Right lung (tissue), 5 donors: Measurements from ENCODE around the gene RREB1. TPM values are rescaled to one million over a fixed set of nuclear protein-coding genes. Genes with fewer than 3 reads are reported as not detected.

Source experiments
- DNase-seq, 2 donors: peaks; one replicate each; pipeline ENCODE4 v3.0.0-alpha.2; 2013
- polyA plus RNA-seq, 5 donors: library from polyadenylated mRNA; unstranded; fragments of 120-200 nt; gene quantifications; one replicate each; pipeline versions ENCODE4 v1.2.1 to v1.2.3, GENCODE V29; 2013; ENCODE audit warnings: inconsistent platforms in 1 of 5, low replicate concordance in 1 of 5; ENCODE audit not compliant: insufficient read length in 5 of 5, insufficient read depth in 1 of 5

RREB1 gene
- polyA plus RNA-seq, 5 donors = 22.1 to 27.4 (median 24.3) TPM

DNA sequence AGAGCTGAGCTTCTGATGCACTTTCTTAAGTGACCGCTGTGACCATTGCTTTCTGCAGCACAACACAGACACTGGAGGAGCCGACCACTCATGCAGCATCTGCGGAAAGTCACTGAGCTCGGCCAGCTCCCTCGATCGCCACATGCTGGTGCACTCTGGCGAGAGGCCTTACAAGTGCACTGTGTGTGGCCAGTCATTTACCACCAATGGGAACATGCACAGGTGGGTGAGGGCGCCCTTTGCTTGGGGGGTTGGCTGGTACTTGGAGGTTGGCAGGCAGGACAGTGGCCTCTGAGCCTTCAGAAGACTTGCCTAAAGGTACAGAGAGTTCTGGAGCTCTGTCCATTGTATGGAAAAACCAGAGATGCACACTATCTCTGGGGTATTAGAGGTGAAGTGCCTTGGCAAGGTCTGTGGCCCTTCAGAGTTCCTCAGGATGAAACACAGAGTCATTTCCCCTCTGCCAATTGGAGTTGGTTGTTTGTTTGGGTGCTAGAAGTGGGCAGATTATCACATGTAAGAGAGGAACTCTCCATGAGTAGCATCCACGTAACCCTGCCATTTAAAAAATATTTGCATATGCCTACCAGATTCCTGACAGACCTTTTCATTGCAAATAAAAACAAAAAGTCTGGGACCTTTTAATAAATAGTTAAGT is 81.5 kb downstream of the RREB1 start:
- no peak for DNase-seq

DNA sequence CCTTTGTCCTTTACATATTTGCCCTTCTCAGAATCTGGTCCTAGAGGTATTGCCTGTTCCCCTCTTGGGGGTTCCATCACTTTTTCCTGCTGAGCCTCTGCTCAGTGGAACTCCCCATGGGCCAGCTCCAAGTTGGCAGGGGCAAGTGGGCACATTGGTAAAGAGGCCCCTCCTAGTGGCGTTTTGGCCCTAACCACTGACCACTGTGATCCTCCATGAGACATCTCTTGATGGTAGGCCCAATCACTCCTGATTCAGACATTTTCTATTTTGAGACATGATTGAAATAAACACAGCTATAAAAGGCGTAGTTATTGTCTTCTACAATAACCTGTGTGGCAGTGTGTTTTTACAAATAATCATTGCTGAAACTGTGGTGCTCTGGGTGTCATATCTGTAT is 83.0 kb downstream of the RREB1 start:
- no peak for DNase-seq

DNA sequence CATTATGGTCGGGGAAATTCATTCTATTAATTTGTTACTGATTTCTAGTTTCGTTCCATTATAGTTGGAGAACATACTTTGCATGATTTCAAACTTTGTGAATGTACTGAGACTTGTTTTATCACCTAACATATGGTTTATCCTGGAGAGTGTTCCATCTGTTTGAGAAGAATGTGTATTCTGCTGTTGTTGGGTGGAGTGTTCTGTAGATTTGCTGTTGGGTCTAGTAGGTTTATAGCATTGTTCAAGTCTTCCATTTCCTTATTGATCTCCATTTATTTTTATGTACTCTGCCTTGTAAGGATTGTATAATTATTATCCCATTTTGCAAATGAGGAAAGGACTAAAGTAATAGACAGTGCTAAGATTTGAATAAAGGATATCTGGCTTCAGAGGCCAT is 85.4 kb downstream of the RREB1 start:
- DNase-seq = no peak

DNA sequence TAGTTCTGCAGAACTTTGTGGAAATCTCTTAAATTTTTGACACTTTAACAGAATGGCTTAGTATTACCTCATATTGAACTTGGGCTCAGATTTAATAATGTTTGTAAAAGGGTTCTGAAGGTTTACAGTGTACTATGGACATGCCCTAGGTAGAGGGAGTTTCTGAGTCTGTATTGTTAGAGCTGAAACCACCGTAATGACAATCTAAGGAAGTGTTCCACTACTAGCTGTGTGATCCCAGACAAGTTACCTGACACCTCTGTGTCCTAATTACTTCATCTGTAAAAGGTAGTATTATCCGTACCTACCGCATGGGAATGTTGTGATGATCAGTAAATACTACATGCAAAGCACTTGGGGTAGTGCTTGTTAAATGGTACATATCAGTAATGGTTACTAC is 86.9 kb downstream of the RREB1 start:
- DNase-seq = no peak

DNA sequence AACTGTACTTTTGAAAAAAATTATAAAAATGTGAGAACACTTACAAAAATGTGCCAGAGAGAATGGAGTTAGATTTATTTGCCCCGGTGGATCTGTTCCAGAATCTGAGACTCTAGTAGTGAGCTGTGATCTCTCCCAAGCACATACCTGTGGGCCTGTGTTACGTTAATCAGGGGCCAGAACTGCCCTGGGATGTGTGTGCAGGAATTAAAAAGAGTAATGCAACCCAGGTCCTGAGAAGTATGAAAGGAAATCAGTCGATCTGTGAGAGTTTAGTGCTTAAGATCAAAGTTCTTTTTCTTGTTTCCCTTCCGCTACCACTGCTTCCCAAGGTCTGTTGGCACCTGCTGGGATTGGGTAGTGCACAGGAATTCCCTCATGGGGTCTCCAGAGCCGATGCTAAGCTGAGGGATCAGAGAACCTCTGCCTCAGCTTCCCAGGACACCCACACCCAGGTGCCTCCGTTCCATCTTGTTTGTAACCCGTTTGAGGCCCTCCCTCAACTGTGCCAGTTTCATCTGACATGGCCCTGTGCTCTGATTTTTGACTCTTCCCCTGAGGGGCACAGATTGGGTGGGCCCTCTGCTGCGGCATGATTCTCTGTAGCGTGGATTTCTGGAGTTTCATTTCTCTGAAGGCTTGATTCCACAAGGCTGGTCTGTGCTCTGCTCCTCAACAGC is 87.7 kb downstream of the RREB1 start:
- DNase-seq = no peak

DNA sequence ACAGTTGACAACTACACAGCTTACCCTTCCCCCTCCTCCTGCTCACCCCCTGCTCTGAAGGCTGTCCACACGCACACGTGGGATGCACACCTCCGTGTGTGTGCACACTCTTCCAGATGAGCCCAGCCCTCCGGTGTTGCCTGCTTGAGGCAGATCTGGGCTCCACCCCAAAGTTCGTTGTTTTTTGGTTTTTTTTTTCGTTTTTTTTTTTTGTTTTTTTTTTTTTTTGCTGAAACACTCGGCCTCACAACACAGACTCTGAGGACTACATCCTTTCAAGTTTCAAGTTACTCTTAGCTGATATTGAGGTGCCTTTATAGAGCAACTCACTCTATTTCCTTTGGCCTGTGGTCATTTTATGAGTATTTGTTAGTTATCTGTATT is 88.2 kb downstream of the RREB1 start:
- DNase-seq = no peak

DNA sequence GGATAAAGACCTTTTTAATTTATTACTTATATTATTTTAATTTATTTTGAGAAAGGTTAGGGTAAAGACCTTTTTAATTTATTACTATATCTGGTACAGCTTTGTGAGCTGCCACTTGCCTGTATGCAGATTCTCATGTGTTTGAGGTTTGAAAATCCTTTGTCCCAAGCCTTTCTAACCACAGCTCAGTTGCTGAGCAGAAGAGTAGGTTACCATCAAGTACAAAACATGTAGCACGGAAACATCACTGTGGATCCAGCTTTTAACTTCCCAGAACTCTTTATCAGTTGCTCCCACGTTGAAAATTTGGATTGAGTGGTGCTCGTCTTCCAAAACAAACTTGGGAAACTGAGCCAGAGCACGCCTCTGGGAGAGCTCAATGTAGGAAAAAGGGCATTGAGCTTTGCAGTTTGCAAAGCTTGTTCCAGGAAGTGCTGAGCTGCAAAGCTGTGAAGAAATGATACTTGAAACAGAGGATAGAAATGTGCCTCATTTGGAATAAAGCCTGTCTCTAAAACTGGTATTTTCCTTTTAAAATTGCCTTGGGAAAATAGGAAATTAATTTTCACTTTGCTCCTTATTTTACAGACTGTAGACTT is 89.0 kb downstream of the RREB1 start:
- no peak for DNase-seq

DNA sequence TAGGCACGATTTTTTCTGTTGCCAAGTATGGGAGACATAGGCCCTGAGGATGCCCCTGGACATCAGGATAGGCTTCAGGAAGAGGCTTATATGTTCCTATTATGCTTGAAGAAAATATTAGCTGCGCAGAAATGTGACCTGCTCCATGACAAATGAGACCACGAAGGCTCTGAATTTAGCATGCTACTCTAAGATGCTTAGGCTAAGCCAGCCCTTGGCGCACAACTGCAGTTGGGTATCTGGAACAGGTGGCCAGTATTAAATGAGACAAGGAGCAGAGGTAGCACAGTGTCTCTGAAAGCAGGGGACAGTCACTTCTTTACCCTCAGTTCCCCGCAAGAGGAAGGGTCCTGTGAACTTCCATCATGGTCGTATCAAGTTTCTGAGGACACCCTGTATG is 90.0 kb downstream of the RREB1 start:
- no peak for DNase-seq

DNA sequence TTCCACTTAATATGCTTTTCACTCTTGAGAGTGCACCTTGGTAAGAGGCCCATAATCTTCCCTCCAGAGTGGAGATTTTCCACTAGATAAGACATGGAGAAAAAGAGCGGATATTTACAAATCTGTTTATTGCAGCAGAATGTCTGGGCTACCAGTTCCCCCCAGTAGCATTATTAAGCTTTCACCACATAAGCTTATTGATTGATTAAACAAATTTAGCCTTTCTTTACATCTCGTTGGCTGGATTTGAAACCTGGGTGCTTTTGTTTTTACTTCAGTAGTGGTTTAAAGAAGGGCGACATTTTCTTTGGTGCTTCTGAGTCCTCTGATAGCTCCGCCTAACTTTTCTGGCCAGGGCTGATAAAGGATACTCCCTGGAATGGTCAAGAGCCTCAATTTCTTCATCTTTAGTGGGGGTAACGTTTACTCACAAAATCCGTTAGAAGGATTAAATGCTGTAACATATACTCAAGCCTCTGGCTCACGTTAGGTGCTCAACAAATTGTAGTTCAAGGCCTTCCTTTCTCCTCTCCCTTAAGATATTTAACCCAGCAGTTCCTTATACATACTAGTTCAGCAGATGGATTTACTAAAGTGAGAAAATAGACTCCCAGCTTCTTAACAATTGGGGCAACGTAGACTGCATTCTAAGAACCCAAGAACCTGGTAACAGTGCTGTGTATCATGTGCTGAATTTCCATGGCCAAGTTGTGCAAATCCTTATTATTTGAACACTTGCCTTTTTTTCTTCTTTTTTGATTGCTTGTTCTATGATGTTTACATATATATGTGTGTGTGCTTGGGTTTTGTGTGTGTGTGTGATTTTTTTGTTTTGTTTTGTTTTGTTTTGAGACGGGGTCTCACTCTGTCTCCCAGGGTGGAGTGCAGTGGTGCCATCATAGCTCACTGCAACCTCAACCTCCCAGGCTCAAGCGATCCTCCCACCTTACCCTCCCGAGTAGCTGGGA is 91.4 kb downstream of the RREB1 start:
- no peak for DNase-seq

DNA sequence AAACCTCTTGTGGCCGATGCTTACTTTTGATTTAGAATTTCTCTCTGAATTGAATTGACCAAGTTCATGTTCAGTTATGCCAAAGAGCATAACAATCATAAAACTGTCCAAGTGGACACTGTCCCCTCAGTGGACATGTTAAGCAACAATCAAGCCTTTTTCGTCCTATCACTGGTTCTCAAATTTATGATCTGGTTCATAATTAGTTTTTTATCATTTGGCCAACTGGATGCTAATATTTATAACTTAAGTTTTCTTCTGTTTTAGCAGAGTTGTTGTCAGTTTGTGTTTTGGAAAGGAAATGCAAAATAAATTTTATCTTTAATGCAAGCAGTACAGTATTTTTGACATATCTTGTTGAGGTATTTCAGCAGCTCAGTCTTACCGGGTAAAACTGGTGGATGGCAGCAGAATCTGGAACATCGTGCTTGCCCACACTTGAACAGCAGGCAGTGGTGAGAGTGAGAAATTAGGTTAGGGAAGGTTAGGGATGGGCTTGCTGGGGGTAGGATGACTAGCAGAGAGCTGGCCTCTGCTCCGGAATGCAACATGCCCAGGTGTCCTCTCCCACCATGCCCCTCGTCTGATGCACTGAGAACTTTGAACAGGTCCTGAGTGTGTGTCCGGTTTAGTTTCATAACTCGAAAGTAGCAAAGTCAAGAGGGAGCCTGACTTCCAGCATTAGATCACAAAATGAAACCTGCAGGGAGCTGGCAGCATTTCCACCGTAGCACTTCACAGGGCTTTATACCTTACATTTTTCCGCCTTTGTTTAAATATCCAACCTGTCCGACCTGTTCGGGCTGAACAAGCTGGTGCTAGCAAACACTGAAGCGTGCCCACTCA is 93.1 kb downstream of the RREB1 start:
- DNase-seq = peak; percentile 72 to 78

DNA sequence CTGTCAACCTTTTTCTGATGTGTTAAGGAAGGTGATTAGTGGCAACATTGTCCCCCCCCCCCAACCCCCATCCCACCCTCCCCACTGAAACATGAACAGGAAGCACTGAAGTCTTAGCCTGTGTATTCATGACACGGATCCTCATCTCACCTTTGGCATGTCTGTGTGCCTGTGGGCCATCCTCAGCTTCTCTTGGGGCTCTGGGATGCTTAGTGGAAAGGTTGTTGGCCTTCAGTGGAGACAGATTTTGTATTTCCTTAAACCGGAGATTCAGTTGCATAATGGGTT is 93.6 kb downstream of the RREB1 start:
- DNase-seq = no peak

DNA sequence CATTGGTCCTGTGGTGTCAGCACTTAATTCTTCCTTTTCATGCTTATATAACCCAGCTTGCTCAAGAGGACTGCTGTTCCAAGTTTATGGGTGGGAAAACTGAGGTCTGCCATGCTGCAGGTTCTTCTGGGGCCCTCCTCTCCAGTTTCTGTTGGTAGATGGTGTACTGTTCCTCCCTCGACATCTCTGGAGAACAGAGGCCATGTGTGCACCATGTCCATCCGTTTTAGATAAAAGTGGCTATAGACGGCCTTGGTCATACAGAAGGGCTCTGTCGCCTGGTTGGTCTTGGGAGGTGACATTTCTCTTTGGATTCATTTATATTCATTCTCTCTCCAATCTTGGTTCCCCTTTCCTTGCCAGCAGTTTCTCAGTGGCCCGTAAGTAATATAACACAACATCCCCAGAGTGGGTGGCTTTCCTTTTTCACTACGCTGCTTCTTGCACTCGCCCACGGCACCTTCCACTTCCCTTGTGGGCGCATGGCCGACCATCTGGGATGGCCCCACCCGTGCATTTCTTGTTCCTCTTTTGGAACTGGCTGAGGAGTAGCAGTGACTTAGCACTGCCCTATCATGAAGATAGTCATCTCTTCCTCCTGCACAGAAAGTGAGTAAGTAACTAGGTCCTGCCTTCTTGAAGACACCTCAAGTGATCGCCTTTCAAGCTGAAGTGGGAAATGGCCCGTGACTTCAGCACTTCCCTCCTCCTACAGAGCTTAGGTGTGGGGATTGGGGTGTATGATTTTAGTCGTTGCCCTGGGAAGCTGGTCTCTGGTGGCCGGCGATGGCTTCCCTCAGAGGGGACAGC is 94.2 kb downstream of the RREB1 start:
- no peak for DNase-seq

DNA sequence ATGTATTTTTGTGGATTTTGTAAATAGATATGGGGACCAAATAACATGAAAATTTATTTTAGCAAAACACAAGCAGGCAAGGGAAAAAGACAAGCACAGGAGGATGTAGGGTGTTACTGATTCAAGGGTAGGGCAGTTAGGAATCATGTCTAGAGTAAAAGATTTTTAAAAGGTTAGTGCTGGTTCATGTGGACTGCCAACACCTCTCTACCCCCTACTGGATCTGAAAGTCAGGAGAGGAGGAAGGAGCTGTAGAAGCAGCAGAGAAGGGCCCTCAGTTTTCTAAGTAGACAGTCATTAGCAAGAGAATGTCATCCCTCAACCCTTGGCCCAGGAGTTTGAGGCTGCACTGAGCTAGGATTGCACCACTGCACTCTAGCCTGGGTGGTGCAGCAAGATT is 95.2 kb downstream of the RREB1 start:
- DNase-seq = no peak

DNA sequence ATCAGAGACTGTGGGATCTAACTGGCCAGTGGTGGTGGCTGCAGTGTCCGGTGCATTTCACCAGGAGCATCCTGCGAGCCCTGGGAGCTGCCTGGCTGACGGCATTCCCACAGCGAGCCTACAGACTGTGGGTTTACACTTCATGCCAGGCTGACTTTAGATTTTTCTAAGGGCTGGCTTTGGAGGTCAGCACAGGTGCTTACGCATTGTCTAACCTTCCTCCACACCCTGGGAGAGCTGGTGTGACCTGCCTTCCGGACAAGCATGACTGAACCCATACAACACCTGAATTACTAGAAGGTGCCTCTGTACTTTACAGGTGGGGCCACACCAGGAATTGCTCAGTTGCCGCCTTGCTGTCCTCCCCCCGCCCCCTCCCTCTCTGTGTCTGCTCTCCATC is 96.2 kb downstream of the RREB1 start:
- DNase-seq = no peak

DNA sequence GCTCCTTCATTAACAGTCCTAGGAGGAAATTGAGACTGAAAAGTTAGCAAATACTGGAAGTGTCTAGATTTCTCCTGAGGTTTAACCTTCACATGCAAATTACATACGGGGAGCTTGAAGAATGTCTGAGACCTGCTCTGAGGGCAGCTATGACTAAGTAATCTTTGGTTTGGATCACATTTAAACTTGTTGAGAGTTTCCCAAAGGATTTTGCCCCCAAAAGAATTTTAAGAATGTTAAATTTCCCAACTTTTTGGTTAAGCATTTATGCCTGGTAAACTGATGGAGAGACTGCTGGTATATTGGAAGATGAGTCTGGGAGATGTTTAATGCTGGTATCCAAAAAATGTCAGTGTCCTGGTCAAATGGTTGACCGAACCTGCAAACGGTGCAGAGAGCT is 97.0 kb downstream of the RREB1 start:
- DNase-seq = no peak

DNA sequence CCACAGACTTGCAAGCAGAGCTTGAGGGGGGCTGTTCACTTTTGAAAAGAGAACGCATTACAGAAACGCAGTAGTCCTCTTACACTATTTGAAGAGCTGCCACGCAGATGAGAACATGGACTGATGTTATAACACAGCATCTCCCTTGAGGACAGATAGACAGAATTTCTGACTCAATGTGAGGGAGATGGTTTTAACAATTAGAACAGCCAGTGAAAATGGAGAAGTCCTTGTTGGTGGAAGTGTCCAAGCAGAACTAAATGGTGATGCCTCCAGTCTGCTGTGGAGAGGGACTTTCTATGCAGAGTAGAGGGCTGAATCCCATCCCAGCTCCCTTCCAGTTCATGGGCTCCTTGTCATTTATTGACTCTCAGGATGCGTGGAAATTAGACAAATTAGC is 100.0 kb downstream of the RREB1 start:
- DNase-seq = no peak

DNA sequence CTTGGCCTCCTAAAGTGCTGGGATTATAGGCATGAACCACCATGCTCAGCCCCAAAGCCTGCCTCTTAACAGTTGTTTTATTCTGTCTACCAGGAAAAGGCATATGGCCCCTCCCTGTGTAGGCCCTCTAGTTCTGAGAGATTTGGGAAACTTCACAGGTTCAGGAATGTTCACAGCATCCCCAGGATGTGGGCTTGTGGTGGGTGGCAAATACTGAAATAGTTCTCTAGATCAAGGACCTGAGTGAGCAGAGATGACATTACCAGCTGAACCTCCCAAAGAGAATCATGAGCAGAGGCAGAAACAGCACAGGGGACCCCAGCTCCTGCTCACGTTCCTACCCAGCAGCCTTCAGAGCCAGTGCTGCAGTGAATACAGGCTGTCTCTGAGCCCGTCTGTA is 105.7 kb downstream of the RREB1 start:
- DNase-seq = no peak

DNA sequence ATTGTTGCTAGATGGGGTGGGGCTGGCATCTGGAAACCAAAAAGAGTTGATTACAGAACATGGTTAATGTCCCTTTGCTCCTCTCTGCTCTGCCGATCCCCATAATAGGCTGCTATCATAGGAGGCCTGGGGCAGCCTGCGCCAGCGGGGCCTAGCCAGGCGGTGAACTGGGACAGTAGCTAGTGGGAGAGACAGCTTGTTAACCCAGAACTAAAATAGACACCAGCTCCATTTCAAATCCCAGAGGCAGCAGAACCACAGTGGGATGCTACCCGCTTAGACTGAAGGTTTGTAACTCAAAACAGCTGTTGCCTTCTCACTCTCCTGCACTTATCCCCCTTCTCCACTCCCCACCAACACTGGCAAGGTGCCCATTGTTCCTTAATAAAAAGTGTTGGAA is 106.7 kb downstream of the RREB1 start:
- DNase-seq = no peak

DNA sequence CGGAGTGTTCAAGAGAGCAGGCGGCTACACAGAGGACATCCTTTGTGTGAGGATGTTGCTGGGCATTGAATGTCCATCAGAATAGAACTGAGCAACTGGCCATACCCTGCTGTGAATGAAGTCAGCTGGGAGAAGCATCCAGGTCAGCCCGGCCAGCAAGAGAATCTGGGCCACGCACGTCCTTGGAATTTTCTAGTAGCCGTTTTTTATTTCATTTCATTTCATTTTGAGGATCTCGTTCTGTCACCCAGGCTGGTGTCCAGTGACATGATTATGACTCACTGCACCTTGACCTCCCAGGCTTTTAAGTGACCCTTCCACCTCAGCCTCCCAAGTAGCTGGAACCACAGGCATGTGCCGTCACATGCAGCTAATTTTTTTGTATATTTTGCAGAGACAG is 107.4 kb downstream of the RREB1 start:
- no peak for DNase-seq

DNA sequence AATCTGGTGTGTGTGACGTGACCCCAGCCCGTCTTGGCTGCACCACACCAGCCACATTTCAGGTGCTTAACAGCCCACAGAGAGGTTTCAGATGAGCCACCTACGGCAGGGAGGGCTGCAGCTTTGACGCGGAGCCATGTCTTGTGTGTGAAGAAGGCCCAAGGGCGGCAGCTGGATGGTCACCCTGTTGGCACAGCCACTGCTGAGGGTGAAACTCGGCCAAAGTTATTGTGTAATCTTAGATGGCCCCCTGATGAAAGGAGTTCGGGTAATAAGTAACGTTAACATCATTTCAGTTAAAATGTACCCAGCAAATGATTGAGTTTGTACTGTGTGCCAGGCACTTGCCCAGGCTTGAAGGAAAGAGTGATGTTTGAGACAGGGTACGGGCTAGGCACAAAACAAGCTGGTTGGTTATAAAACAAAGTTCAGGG is 108.1 kb downstream of the RREB1 start:
- no peak for DNase-seq
